Left renal pelvis (tissue), 4 donors: Measurements from ENCODE around the gene C12orf76. TPM values are rescaled to one million over a fixed set of nuclear protein-coding genes. Genes with fewer than 3 reads are reported as not detected.
"Not testable (repeated sequence)": the region's sequence is repeated elsewhere in the genome, so short reads cannot be mapped to it uniquely, and the experiment has no call there.

ENCODE experiments used
- DNase-seq, 4 donors: peaks; one replicate each; pipeline ENCODE4 v3.0.0-alpha.2; 2013; ENCODE audit warnings: low read depth in 4 of 4, low spot score in 3 of 4
- polyA plus RNA-seq, 4 donors: library from polyadenylated mRNA; unstranded; fragments of 120-200 nt; gene quantifications; one replicate each; pipeline ENCODE4 v1.2.1, GENCODE V29; 2013; ENCODE audit not compliant: insufficient read length in 4 of 4

The C12orf76 gene
- polyA plus RNA-seq, 4 donors = 23.7 to 39.9 (median 31.3) TPM

DNA sequence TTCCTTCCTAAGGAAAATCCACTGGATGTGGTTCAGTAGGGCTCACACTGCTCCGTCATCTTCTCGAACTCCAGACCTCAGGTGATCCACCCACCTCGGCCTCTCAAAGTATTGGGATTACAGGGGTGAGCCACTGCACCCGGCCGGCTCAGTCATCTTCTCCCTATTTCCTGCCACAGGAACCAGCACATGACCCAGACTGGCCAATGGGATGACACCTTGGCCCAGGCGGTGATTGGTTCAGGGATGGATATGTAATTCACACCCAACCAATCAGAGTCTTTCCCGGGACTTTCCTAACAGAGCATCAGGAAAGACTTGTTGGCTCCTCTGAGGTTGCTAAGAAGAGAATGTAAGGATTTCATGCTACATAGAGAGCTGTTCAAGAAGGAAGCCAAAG lies 19.2 kb upstream of the C12orf76 start:
- DNase-seq = no peak

DNA sequence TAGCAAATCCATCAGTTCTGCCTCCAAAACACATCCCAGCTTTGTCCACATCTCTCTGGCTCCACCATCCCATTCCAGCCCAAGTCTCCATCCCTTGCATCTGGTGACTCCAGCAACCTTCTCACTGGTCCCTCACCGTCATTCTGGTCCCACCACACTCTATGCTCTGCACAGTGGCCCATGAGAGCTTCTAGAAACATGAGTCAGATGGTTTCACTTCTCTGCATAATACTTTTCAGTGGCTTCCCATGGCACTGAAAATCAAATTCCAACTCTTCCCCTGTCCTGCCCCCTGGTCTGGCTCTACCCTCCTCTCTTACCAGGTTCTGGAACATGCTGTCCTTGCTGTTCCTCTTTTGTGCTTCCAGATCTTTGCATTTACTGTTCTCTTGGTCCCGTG lies 17.2 kb upstream of the C12orf76 start:
- no peak for DNase-seq

- no peak for DNase-seq
Observed at GRCh38 chr12:110062241-110062640, 13.9 kb upstream of the C12orf76 start.

GRCh38 chr12:110059651-110060000 lies 11.3 kb upstream of the C12orf76 start:
- no peak for DNase-seq

DNA sequence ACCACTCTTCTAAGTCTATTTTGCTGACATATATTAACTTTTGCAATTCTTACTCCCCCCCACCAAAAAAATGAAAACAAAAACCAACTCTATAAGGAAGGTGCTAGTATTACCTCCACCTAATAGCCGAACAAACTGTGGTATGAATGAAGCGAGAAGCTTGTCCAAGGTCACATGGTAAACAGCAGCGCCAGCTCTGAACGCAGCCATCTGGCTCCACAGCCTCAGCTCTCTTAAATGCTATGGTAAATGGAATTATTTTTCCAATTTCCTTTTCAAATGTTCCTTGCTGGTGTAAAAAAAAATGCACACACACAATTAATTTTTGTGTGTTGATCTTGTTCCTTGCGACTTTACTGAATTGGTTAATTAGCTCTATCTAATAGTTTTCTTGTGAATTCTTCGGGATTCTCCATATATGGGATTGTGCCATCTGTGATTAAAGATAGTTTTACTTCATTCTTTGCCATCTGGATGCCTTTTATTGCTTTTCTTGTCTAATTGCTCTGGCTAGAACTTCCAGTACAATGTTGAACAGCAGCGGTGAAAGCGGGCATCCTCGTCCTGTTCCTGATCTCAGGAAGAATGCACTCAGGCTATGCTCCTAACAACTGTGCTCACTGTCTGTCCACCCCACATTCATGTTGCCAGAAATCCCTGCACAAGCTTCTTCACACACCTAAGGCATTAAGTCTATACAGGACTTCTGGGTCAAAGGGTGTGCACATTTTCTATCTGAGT lies 10.7 kb upstream of the C12orf76 start:
- no peak for DNase-seq

DNA sequence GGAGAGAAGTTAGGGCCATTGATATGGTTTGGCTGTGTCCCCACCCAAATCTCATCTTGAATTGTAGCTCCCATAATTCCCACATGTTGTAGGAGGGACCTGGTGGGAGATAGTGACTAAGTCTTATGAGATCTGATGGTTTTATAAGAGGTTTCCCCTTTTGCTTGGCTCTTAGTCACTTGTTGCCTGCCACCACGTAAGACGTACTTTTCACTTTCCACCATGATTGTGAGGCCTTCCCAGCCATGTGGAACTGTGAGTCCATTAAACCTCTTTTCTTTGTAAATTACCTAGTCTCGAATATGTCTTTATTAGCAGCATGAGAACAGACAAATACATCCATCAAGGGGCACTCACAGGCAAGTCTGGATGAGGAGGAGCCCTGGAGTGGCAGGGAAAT lies 8.3 kb upstream of the C12orf76 start:
- not testable (repeated sequence) for DNase-seq

GRCh38 chr12:110055375-110056352 lies 7.3 kb upstream of the C12orf76 start:
- not testable (repeated sequence) for DNase-seq

GRCh38 chr12:110050927-110051326 lies 2.6 kb upstream of the C12orf76 start:
- no peak for DNase-seq

DNA sequence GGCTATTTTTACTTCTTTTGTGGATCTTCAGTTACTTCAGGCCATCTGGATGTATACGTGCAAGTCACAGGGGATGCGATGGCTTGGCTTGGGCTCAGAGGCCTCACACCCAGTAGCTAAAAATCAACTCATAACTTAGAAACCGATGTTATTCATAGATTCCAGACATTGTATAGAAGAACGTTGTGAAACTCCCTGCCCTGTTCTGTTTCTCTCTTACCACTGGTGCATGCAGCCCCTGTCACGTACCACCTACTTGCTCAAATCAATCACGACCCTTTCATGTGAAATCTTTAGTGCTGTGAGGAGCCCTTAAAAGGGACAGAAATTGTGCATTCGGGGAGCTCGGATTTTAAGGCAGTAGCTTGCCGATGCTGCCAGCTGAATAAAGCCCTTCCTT lies 1.3 kb upstream of the C12orf76 start:
- DNase-seq = not testable (repeated sequence)

GRCh38 chr12:110049034-110049433 lies 712 bp upstream of the C12orf76 start:
- DNase-seq = not testable (repeated sequence)

GRCh38 chr12:110047297-110047940 lies 903 bp downstream of the C12orf76 start:
- no peak for DNase-seq

DNA sequence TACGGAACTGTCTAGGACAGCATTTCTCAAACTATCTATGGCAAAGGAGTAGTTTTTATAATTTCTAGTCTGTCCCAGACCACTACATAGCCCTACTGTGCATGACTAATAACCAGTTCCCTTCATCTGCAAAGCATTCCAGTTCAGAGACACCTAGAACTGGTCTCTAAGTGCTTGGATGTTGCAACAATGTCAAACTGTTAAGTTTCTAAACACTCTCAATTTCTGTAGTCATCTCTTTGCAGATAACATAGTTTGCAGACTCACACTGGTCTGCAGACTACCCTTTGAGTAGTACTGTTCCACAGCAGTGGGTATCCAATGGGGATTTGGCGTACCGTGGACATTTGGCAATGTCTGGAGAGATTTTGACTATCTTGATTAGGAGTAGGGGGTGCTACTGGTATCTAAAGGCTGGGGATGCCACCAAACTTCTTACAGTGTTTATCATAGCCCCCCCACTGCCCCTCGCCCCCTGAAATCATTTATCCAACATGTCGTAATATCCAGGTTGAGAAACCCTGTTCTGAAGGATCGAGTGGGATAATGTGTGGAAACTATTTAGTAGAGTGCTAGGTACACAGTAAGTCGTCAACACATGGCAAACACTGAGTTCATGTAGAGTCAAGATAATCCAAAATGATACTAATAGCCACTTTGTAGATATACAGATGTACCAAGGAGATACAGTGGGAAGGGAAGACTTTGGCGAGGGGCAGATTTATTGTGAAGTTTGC lies 1.7 kb downstream of the C12orf76 start:
- no peak for DNase-seq

GRCh38 chr12:110042264-110042663 lies 6.1 kb downstream of the C12orf76 start:
- no peak for DNase-seq

DNA sequence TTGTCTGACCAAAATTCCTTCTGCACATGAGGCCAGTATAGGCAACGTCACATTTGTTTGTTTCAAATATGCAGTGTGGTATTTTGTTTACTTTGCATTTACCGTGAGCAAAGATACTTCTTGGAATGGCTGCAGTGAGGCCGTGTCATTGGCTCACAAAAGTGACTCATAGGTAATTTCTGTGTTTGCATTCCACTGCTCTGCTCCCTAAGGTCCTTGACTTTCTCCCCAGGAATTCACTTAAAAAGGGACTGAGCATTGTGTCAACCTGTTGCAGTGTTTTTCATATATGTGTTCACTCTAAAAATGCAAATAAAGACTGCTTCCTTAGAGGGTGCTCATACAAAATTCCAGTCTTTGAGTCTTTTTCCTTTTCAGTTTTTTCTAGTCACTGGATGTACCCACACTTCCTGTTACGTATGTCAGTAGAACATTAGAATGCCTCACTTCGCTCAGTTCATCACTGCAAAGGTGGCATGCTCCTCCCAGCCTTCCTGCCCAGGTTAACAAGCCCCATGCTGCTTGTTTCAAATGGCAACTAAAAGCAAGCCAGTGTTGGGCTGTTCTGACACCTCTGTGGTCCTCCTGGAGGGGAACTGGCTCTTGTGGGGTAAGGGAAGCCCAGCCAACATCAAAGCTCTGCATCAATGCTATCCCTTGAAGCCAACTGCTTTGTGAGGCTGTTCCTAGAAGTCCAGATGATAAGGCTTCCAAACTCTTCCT lies 9.1 kb downstream of the C12orf76 start:
- no peak for DNase-seq

GRCh38 chr12:110038741-110039084 lies 9.6 kb downstream of the C12orf76 start:
- DNase-seq = no peak

DNA sequence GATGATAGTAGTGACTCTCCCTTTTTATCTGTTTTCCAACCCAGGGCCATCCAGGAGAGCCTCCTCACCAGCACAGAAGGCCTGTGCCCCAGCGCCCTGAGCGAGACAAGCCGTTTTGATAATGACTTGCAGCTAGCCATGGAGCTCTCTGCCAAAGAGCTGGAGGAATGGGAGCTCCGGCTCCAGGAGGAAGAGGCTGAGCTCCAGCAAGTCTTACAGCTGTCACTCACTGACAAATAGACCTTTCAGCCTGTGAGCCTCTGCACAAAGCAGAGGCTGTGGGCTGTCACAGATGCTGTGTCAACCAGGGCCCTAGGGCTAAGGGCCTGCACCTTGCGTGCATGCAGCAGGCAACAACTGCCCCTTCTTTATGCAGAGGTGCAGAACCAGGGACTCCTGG lies 11.0 kb downstream of the C12orf76 start:
- no peak for DNase-seq

DNA sequence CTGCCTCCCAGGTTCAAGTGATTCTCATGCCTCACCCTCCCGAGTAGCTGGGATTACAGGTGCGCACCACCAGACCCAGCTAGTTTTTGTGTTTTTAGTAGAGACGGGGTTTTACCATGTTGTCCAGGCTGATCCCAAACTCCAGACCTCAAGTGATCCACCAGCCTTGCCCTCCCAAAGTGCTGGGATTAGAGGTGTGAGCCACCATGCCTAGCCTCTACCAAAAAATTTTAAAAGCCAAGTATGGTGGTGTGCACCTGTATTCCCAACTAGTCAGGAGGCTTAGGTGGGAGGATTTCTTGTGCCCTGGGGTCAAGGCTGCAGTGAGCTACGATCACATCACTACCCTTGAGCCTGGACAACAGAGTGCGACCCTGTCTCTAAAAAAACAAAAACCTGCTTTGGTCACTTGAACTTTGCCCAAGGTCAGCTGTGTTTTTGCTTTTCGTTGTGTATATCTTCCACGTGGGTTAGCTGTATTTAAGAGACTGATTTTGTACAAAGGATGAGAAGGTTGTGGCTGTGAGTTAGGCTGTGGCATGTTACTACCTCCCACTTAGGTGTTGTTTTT lies 12.7 kb downstream of the C12orf76 start:
- no peak for DNase-seq

GRCh38 chr12:110033888-110034287 lies 14.4 kb downstream of the C12orf76 start:
- no peak for DNase-seq

GRCh38 chr12:110029290-110029815 lies 19.0 kb downstream of the C12orf76 start:
- DNase-seq = no peak
